Measurements from ENCODE around the gene AARS2.
"Not testable (repeated sequence)": the region's sequence is repeated elsewhere in the genome, so short reads cannot be mapped to it uniquely, and the experiment has no call there.

- not testable (repeated sequence) for TF ChIP-seq CTCF (IDR thresholded peaks at IDR 0.05; ENCODE audit: low read depth, low read length); POLR2A (IDR thresholded peaks at IDR 0.05; ENCODE audit: extremely low read depth, insufficient read length); MAX (IDR thresholded peaks at IDR 0.05; ENCODE audit: low read depth, low read length)
These were observed 33.7 kb upstream of the AARS2 start for GRCh38 chr6:44346818-44347217.
